Activated CD4-positive, alpha-beta T cell treated with anti-CD3 and anti-CD28 coated beads for 24 hours (primary cell): ENCODE measurements around the gene RTP4.
"Not testable (repeated sequence)": the region's sequence is repeated elsewhere in the genome, so short reads cannot be mapped to it uniquely, and the experiment has no call there.

ENCODE experiments used
- DNase-seq, 2 donors: peaks; one replicate each; pipeline ENCODE4 v3.0.0-alpha.2; 2020; ENCODE audit warnings: low read depth in 2 of 2

Gene RTP4

GRCh38 chr3:187369089-187369447 lies 883 bp downstream of the RTP4 start:
- no peak for DNase-seq

GRCh38 chr3:187370051-187370450 lies 1.9 kb downstream of the RTP4 start:
- DNase-seq, result no peak

- no peak for DNase-seq
These were observed 7.4 kb downstream of the RTP4 start for GRCh38 chr3:187375581-187375980.

GRCh38 chr3:187377842-187378241 lies 9.7 kb downstream of the RTP4 start:
- DNase-seq, result no peak

- no peak for DNase-seq
These were observed 14.5 kb downstream of the RTP4 start for GRCh38 chr3:187382609-187383151.

- no peak for DNase-seq
These were observed 15.1 kb downstream of the RTP4 start for GRCh38 chr3:187383246-187383645.

- no peak for DNase-seq
These were observed 17.1 kb downstream of the RTP4 start for GRCh38 chr3:187385296-187385695.

- no peak for DNase-seq
These were observed 28.5 kb downstream of the RTP4 start for GRCh38 chr3:187396661-187397060.

GRCh38 chr3:187398955-187399354 lies 30.8 kb downstream of the RTP4 start:
- no peak for DNase-seq

- DNase-seq, result no peak
These were observed 32.6 kb downstream of the RTP4 start for GRCh38 chr3:187400756-187401155.

- no peak for DNase-seq
These were observed 33.7 kb downstream of the RTP4 start for GRCh38 chr3:187401856-187402255.

GRCh38 chr3:187403768-187404288 lies 35.6 kb downstream of the RTP4 start:
- DNase-seq, result no peak

GRCh38 chr3:187406927-187407326 lies 38.7 kb downstream of the RTP4 start:
- no peak for DNase-seq

GRCh38 chr3:187411991-187412781 lies 44.0 kb downstream of the RTP4 start:
- DNase-seq, result not testable (repeated sequence)
